HG03108 (cell line): ENCODE results near the gene KRT35.

Experiments used
- ATAC-seq: cut with Tn5 transposase; IDR thresholded peaks from one replicate; pipeline ENCODE4 v1.9.1; 2021; ENCODE audit warnings: moderate library complexity; ENCODE audit not compliant: unreplicated experiment

KRT35 gene

DNA sequence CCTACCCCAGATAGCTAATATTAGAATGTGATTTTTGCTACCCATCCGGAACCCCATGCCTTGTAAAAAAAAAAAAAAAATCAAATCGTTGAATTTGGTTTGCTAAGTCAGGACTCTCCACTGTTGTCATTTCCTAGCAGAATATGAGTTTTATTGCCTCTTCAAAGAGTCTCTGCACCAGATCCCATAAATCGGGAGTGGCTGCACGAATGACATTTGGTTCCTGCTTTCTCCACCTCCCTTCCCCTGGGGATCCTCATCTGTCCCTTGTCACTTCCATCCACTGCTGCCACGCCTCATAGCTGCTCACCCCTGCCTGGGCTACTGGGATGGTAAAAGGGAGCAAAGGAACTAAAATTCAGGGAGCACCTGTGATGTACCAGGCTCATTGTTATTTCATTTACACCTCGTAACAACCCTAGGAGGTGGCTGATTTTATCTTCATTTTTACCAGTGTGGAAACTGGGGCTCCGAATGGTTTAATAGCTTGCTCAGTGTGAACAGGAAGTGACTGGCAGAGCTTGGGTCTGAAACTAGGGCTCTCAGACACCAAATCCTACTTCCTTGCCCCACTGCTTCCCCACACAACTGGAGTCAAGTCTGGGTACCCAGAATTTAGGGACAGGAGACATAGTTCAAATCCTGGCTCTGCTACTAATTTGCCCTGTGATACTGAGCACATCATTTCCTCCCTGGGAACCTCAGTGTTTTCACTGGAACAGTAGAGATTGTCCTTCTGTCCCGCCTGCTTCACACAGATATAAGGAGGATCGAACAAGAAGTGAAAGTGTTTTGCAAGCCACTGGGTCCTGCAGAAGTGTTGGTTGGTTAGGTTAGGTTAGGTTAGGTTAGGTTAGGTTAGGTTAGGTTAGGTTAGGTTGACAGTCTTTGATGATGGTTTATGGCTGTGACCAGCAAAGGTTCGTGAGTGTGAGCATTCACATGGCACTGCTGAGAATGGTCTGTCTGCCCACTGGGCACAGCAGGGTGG is 9.3 kb upstream of the KRT35 start:
- no peak for ATAC-seq

DNA sequence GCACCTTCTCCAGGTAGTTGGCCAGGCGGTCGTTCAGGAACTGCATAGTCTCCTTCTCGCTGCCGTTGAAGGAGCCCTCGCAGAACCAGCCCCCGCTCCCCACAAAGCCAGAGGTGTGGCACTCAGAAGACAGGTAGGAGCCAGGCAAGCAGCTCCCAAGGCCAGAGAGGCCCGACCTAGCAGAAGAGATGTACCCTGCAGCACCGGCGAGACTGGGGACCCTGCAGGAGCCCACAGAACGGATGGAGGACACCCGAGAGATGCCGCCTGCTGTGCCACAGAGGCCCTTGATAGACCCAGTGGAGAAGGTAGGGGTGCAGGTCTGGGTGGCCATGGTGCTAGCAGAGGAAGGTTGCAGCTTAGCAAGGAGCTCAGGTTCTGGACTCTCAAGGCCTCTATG is 8.6 kb upstream of the KRT35 start, which contains the start of gene KRT36:
KRT36 (minus strand) TSS at position 380 of the 400 bp plus-strand sequence; CDS start at position 334, 46 bp downstream.
- ATAC-seq: no peak

DNA sequence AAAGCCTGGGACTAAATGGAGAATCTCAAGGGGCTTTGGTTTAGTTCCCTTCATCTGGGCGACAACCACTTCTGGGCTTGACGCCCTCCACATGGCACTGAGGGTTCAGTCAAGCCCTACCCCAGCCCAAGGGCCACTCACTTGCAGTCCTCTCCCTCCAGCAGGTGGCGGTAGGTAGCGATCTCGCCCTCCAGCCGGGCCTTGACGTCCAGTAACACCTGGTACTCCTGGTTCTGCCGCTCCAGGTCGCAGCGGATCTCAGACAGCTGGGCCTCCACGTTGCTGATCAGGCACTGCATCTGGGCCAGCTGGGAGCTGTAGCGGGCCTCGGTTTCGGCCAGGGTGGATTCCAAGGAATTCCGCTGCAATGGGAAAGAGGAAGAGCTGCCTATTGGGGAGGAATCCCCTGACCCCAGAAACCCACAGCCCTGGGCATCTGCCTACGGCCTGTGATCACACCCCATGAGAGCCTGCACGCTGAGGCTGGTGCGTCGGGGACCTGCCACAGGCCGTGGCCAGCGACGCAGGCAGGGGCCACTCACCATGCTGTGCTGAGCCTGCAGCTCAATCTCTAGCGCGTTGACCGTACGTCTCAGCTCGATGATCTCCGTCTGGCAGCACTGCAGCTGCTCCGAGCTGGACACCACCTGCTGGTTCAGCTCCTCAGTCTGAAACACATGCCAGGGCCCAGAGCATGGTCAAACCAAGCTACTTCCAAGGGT is 6.0 kb upstream of the KRT35 start:
- no peak for ATAC-seq

DNA sequence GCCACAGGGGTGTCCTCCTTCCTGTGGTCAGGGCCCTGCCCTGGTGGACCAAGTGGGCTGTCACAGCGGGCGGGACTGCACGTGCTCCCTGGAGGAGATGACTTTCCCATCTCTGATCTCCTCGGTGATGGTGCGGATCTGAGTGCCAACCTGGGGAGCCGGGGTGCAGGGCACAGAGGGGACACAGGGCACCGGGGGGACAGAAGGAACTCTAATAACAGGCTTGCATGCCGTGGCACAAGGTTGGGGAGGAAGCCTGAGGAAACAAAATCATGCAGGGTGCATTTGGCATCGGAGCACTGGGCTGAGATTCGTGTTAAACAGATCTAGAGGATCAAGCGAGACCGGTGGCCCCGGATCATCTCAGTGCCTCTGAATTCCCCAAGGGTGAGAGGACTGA is 5.4 kb upstream of the KRT35 start:
- ATAC-seq: no peak

DNA sequence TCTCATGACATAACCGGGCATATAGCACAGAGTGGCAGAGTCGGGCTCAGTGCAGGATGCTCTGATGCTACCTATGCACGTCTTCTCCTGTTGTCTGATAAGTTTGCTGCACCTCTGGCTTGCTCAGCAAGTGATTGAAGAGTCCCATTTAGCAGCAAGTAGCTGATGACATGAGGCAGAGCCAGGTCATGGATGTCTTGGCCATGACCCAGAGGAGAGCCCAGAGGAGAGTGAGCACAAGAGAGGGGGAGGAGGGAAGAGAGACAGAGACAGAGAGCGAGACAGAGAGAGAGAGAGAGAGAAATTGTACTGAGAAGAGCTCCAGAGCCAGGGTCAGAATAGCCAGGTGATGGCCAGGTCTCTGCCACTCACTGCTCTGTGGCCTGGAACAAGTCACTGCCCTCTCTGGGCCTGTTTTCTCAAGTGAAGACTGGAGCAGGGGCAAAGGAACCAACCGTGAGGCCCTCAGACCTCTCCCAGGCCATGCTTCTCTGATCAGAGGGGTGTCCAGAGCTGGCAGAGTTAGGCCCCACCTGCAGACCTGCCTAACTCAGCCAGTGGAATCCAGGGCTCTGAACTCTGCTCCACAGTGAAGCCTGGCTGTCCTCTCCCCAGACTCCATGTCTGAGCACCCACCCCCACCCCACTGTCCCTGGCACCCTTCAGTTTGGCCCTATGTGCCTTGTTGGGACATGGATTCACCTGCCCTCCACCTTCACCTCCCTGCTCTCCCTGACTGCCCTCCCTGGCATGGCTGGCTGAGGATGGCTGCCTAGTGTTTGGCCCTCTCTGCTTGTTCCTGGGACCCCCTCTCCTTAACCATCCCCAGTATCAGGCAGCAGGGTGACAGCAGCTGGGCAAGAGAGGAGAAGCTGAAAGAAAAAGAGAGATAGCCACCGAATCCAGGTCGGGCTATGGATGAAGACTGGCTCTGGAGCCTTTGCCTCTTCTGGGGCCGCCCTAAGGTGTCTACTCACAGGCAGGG is 4.3 kb upstream of the KRT35 start:
- no peak for ATAC-seq

DNA sequence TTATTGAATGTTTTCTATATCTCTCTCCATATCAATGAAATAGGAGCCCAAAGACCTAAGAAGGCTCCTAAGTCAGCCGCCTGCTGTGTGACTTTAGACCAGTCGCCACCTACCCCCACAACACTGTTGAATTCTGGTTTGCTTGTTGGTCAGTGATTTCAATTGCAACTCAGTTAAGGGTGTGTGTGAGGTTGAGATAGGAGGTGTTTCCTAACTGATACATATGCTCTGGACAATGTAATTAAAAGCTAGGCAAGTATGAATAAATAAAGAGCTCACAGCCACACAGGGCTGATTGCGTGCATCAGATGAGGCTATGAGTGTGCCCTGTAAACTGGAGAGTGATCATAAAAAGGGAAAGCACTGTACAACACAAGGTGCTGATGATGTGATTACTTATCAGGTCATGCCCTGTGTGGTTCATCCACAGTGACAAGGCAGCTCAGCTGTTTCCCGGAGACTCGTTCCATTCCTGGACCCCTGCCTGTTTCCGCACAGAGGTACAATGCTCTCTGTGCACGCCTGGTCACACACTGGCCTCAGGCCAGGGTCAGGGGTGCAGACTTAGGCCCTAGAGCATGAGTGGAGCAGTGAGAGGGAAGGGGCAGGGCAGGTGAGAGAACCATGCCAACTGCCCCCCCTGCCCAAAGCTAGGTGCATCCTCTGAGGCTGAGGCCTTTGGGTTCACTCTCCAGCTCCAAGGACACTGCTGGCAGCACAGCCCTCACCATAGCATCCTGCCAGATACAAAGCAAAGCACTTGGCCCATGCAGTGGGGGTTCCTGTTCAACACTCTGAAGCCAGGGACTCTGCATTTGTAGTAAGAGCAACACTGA is 3.3 kb upstream of the KRT35 start:
- no peak for ATAC-seq

DNA sequence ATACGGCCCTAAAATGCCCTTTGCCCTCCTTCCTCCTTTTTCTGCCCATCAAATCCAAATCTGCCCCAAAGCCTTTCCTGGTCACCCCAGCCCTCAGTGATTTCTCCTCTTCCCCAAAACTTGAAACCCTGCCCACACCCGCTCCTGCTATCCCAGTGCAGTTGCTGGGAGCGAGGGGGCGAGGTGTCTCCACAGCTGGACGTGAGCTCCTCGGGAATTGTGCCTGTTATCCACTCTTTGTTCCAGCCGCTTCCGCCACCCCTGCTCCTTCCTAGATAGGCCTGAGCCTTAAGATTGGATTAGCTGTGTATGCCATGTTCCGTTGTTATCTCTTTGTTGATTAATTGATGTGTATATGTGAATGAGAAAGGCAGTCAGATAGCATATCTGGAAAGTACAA is 2.6 kb upstream of the KRT35 start:
- no peak for ATAC-seq

DNA sequence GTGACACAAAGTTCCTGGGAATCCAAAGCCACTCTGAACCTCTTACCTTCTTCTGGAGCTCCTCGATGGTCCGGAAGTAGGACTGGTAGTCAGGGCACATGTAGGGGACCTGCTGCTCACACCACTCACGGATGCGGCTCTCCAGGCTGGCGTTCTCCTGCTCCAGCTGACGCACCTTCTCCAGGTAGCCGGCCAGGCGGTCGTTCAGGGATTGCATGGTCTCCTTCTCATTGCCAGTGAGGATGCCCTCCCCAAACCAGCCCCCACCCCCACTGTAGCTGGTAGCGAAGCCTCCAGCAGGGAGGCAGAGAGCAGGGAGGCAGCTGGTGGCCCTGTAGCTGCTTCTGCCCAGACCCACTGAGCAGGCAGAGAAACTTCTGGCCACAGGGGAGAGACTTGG is 370 bp downstream of the KRT35 start:
- ATAC-seq: no peak

DNA sequence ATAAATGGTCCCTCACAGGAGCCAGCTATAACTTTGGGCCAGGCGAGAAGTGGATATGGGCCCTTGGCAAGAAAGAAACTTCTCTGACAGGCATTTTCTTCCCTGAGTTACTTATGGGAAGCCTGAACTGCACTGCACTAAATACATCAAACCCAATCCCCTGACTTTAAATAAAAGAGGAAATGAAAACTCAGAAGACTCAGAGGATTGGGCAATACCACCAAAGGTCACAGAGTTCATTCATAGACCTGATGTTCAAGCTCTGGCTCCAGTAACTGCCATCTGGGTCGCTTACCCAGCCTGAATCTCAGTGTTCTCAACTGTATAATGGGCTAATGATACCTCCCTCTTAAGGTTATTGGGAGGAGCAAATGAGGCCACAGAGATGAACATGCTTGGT is 815 bp downstream of the KRT35 start:
- no peak for ATAC-seq

DNA sequence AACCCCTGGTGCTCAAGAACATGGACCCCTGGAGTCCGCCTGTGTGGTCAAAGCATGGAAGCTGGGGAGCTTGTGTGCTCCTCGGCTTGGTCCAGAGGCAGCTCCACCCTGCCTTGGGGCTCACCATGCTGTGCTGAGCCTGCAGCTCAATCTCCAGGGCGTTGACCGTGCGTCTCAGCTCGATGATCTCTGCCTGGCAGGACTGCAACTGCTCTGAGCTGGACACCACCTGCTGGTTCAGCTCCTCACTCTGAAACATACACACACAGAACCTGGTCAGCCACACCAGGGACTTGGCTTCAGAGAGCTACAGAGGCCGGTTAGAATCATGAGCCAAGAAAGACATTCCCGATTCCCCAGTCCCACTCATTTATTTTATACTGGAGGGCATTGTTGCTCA is 2.7 kb downstream of the KRT35 start:
- ATAC-seq: no peak

DNA sequence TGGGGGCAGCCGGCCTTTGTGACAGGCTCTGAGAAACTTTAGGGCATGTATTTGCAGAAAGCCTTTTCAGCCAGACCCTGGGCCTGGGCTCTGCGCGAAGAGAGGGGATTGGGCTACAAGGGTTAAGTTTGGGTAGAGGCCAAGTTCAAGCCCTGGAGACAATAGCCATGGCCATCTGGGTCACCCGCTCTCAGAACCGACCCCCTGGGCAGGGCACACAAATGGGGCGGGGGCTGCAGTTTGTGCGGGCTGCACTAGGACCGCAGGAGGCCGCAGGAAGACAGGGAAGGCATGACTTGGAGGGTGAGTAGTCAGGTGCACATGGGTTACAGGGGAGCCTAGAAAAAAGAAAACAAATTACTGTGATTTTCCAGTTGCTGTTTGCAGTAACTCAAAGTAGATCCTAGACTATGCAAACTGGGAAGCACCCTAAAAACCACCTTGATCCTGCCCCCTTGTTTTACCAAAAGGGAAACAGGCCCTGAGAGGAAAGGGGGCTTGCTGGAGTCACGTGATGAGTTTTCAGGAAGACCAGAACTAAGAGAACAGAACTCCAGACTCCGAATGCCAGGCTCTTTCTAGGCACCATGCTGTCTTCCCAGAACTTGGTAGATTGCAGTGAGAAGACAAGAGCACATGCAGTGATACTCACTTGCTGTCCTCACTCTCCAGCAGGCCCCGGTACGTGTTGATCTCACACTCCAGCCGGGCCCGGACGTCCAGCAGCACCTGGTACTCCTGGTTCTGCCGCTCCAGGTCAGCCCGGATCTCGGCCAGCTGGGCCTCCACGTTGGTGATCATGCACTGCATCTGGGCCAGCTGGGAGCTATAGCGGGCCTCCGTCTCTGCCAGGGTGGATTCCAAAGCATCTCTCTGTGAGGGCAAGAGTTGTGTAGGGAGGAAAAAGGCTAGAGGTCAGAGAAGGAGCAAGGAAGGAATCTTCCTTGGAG is 3.8 kb downstream of the KRT35 start:
- no peak for ATAC-seq

DNA sequence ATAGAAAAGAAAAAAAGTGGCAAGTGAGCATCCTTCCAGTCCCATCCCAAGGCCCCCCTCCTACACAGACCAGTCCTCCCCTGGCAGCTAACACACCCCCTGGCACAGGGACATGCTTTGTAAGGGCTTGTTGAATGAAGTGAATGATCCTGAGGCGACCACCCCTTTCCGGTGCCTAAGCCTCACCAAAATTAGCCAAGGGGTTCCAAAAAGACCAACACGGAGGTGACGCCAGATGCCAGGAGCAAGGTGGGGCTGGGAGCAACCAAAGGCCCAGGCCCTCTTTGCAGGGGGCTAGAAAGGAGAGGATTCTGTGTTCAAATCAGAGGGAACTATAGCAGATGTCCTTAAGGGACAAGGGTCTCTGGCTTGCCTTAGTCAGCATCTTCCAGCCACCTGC is 5.5 kb downstream of the KRT35 start:
- ATAC-seq: no peak

DNA sequence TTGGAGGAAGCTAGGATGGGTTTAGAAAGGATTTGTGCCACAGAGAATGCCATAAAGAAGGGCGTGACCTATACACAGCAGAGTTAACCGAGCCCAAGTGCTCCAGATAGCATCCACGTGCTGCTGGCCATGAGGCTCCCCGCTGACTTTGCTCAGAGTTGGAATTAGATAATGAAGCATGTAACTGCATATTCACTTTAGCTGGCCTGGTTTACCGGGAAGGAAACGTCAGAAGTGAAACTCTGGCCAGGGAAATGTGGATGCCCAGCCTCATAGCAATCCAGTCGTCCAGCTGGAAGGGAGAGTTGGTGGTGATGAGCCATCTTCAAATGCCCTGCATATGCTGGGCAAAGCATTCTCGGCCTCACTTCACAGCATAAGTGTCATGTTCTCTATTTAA is 6.1 kb downstream of the KRT35 start:
- ATAC-seq: no peak

DNA sequence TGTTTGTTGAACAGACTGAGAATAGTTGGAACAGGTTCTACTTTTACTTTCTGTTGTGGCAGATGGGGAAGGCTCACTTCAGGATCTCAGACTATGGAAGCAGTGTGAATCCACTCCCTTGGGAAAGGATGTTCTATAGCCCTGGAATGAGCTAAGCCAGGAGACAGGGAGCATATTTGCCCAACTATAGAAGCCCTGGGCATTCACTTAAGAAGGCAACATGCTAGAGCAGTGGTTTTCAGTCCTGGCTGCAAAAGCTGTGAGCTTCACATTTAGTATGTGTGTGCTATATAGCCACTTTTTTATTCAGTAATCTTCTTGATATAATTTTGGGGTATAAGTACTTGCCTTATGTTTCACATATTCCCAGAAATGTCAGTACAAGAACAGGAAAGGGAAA is 12.6 kb downstream of the KRT35 start:
- ATAC-seq: no peak

DNA sequence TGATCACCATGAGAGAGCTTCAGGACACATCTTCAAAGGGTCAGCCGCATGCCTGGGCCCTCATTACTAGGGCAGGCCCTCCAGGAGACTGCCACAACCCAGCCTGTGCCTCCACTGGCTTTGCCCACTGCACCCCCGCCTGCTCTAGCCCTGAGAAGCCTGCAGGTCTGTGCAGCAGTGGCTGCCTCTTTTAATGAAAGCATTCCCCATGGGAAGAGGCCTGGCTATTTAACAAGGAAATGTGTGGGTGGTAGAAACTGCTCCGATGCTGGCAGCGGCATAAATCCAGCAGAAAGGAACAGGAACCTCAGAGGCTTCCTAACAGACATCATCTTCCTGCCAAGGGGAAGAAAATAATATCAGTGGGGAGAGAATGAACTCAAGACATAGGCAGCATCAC is 13.4 kb downstream of the KRT35 start:
- no peak for ATAC-seq

DNA sequence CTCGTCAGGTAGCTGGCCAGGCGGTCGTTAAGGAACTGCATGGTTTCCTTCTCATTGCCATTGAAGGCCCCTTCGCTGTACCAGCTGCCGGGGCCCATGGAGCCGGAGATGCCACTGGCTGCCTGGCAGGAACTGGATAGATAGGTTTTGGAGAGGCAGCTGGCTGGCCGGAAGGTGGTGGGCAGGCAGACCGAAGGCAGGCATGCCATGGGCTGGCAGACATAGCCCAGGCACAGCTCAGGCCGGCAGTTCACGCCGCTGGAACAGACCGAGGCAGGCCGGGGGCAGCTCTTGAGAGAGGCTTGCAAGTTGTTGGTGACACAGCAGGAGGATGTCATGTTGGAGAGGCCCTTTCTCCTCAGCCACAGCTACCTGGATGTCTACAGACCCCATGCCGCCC is 14.0 kb downstream of the KRT35 start, which contains the start of gene KRT32:
KRT32 (minus strand) TSS at position 399 of the 400 bp plus-strand sequence; CDS start at position 338, 61 bp downstream.
- no peak for ATAC-seq

DNA sequence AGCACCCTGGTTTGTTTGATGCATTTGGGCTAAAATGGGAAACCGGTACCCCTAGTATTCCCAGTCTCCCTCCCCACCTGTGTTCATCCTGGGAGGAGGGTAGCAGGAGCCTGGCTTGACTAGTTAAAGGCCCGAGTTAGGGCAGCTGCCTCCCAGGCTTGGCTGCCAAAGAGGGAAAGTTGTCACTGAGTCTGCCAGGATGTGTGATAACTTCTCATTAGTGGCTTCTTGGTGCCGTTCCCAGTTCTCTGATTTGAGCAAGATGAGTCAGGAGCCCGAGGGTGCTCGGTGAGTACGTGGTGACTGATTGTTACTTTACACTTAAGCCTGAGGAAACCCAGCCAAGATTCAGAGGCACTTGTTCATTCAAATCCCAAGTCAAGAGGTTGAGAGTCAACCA is 16.3 kb downstream of the KRT35 start:
- no peak for ATAC-seq

DNA sequence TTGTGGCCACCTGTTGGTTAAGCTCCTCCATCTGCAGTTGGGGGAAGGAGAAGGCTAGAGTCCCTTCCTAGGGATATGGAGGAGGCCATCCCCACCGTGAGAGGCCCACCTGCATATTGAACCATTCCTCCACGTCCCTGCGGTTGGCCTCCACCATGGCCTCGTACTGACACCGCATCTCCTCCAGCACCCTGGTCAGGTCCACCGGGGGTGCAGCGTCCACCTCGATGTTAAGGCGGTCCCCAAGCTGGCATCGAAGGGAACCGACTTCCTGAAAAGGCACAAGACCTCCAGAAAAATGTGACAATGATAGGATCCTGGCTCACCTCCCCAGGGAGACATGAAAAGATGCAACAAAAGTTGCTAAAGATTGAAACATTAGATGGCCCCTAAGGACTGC is 16.8 kb downstream of the KRT35 start:
- no peak for ATAC-seq

DNA sequence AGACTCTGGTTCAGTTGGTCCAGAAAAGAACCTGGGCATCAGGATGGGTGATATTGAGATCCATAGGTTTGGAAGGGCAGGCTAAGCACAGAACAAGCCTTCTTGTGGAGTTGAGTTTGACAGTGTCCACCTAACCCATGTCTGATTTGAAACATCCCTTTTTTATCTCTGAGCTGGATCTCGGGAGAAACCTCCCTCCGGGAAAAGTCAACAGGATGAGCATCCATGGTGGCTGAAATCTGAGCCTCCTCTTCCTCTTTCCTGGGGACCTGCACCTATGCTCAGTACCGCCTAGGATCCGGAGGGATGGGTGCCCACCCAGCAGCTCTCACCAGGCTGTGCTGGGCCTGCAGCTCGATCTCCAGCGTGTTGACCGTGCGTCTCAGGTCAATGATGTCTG is 17.2 kb downstream of the KRT35 start:
- no peak for ATAC-seq
